WTC11 (cell line): Measurements from ENCODE around the gene TPBGL. TPM values are rescaled to one million over a fixed set of nuclear protein-coding genes. Genes with fewer than 3 reads are reported as not detected.

ENCODE experiments used
- ATAC-seq: fragments of 200-7000 bp; cut with Tn5 transposase; 2 replicates; pipeline ENCODE4 v1.10.0; 2021; ENCODE audit warnings: mild to moderate bottlenecking, moderate library complexity
- CTCF ChIA-PET: fragments of 300-600 bp; sonication (Branson Sonifier 250); formaldehyde crosslinking; loops from one replicate; lab custom pipeline; 2021; ENCODE audit warnings: antibody characterized with exemption; lab: Charles Lee
- POLR2A ChIA-PET: fragments of 350-600 bp; sonication (Branson Sonifier 250); formaldehyde crosslinking; loops from one replicate; lab custom pipeline; 2021; ENCODE audit warnings: antibody characterized with exemption; lab: Charles Lee
- DNase-seq: peaks from one replicate; pipeline ENCODE4 v3.0.0; 2021; ENCODE audit warnings: low spot score
- H3K27ac Mint-ChIP-seq: 2 replicates; pipeline ENCODE4 v1.8.0; 2021; ENCODE audit warnings: mixed read lengths
- H3K27me3 Mint-ChIP-seq: 2 replicates; pipeline ENCODE4 v1.8.0; 2021; ENCODE audit warnings: low read depth, mild to moderate bottlenecking, moderate library complexity, mixed read lengths
- H3K36me3 Mint-ChIP-seq: 2 replicates; pipeline ENCODE4 v1.8.0; 2021; ENCODE audit warnings: mixed read lengths
- H3K4me1 Mint-ChIP-seq: 2 replicates; pipeline ENCODE4 v1.8.0; 2022; ENCODE audit warnings: mixed read lengths
- H3K4me3 Mint-ChIP-seq: 2 replicates; pipeline ENCODE4 v1.8.0; 2021; ENCODE audit warnings: mild to moderate bottlenecking, moderate library complexity, mixed read lengths
- H3K9me3 Mint-ChIP-seq: 2 replicates; pipeline ENCODE4 v1.8.0; 2021; ENCODE audit warnings: mixed read lengths
- ARID4B ChIP-seq: sonication (generic); formaldehyde crosslinking; IDR thresholded peaks from 2 replicates; pipeline ENCODE4 v1.8.0; 2023; ENCODE audit warnings: missing genetic modification reagents, mild to moderate bottlenecking, borderline replicate concordance
- E2F4 ChIP-seq: sonication (generic); formaldehyde crosslinking; IDR thresholded peaks from 2 replicates; pipeline ENCODE4 v1.8.1; 2022; ENCODE audit warnings: low read depth, mild to moderate bottlenecking, moderate library complexity, missing genetic modification reagents, borderline replicate concordance
- KAT7 ChIP-seq: sonication (generic); formaldehyde crosslinking; IDR thresholded peaks from 2 replicates; pipeline ENCODE4 v1.8.1; 2023; ENCODE audit warnings: missing genetic modification reagents, mild to moderate bottlenecking, borderline replicate concordance
- MLX ChIP-seq: sonication (generic); formaldehyde crosslinking; IDR thresholded peaks from 2 replicates; pipeline ENCODE4 v1.8.1; 2023; ENCODE audit warnings: mild to moderate bottlenecking, missing genetic modification reagents, moderate library complexity
- NR3C1 ChIP-seq: sonication (generic); formaldehyde crosslinking; conservative IDR thresholded peaks from 2 replicates; pipeline ENCODE4 v1.8.1; 2023; ENCODE audit warnings: low read depth, mild to moderate bottlenecking, missing genetic modification reagents
- SMAD3 ChIP-seq: sonication (generic); formaldehyde crosslinking; IDR thresholded peaks from 2 replicates; pipeline ENCODE4 v1.8.0; 2022; ENCODE audit warnings: missing genetic modification reagents, mild to moderate bottlenecking, borderline replicate concordance
- SOX15 ChIP-seq: fragments of 250-450 bp; sonication (Bioruptor Pico); IDR thresholded peaks from 2 replicates; pipeline ENCODE4 v1.9.0; 2021; ENCODE audit warnings: mild to moderate bottlenecking
- ZNF219 ChIP-seq: sonication (generic); formaldehyde crosslinking; IDR thresholded peaks from 2 replicates; pipeline ENCODE4 v1.8.0; 2023; ENCODE audit warnings: missing genetic modification reagents, mild to moderate bottlenecking, borderline replicate concordance
- ZNF671 ChIP-seq: fragments of 250-450 bp; sonication (Bioruptor Pico); IDR thresholded peaks from 2 replicates; pipeline ENCODE4 v1.8.0; 2021; ENCODE audit warnings: mild to moderate bottlenecking
- total RNA-seq: library from RNA; stranded (reverse); gene quantifications from 3 replicates; pipeline ENCODE4 v1.2.3, GENCODE V29; 2021
- TF ChIP-seq, protein P1 (sequence below): fragments of 250-450 bp; sonication (Bioruptor Pico); IDR thresholded peaks from 2 replicates; pipeline ENCODE4 v1.9.0; 2021; ENCODE audit warnings: mild to moderate bottlenecking, borderline replicate concordance
- TF ChIP-seq, protein P2 (sequence below): sonication (generic); formaldehyde crosslinking; IDR thresholded peaks from 2 replicates; pipeline ENCODE4 v1.8.1; 2022; ENCODE audit warnings: mild to moderate bottlenecking, moderate library complexity, missing genetic modification reagents
- TF ChIP-seq, protein P3 (sequence below): fragments of 250-450 bp; sonication (Bioruptor Pico); conservative IDR thresholded peaks from 2 replicates; pipeline ENCODE4 v1.9.0; 2021; ENCODE audit warnings: mild to moderate bottlenecking
- TF ChIP-seq, protein P4 (sequence below): fragments of 250-450 bp; sonication (Bioruptor Pico); IDR thresholded peaks from 2 replicates; pipeline ENCODE4 v1.9.0; 2021; ENCODE audit warnings: moderate library complexity, mild to moderate bottlenecking, inconsistent platforms, borderline replicate concordance
- TF ChIP-seq, protein P5 (sequence below): sonication (generic); formaldehyde crosslinking; conservative IDR thresholded peaks from 2 replicates; pipeline ENCODE4 v1.8.1; 2023; ENCODE audit warnings: mild to moderate bottlenecking, low read depth, missing genetic modification reagents, moderate library complexity

Gene TPBGL
- total RNA-seq, 1 experiment from 2014 or later: 0.37 TPM

DNA sequence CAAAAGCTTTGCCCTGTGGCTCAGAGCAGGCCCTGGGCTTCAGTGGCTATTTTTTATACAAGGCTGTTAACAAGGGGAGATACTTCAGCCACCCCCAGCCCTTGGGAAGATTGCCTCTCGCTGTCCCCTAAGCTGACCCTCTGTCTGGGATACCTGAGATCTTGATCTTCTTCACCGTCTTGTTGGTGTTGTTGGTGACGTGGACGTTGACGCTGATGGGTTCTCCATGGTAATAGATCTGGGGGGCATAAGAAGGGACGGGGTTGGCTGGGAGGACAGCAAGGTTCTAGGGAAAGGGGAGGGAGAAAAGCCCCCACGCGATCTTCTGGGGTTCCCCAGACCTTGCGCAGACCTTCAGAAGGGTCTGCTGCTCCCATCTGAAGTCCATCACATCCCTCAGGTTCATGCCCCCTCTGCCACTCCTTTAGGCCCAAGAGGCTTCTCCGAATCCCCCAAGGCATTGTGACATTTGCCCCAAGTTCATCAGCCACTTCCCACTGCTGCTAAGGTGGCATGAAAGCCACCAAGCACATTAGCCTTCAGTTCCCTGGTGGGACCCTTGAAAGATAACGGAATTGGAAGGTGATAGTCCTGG is 36.7 kb downstream of the TPBGL start (continued):
- TF ChIP-seq, protein P1, sequence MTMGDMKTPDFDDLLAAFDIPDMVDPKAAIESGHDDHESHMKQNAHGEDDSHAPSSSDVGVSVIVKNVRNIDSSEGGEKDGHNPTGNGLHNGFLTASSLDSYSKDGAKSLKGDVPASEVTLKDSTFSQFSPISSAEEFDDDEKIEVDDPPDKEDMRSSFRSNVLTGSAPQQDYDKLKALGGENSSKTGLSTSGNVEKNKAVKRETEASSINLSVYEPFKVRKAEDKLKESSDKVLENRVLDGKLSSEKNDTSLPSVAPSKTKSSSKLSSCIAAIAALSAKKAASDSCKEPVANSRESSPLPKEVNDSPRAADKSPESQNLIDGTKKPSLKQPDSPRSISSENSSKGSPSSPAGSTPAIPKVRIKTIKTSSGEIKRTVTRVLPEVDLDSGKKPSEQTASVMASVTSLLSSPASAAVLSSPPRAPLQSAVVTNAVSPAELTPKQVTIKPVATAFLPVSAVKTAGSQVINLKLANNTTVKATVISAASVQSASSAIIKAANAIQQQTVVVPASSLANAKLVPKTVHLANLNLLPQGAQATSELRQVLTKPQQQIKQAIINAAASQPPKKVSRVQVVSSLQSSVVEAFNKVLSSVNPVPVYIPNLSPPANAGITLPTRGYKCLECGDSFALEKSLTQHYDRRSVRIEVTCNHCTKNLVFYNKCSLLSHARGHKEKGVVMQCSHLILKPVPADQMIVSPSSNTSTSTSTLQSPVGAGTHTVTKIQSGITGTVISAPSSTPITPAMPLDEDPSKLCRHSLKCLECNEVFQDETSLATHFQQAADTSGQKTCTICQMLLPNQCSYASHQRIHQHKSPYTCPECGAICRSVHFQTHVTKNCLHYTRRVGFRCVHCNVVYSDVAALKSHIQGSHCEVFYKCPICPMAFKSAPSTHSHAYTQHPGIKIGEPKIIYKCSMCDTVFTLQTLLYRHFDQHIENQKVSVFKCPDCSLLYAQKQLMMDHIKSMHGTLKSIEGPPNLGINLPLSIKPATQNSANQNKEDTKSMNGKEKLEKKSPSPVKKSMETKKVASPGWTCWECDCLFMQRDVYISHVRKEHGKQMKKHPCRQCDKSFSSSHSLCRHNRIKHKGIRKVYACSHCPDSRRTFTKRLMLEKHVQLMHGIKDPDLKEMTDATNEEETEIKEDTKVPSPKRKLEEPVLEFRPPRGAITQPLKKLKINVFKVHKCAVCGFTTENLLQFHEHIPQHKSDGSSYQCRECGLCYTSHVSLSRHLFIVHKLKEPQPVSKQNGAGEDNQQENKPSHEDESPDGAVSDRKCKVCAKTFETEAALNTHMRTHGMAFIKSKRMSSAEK (CRISPR knock-in tag): no peak
- no peak for TF ChIP-seq NR3C1 (CRISPR knock-in tag)
- TF ChIP-seq ZNF671 (CRISPR knock-in tag): no peak
- TF ChIP-seq ZNF219: no peak
- TF ChIP-seq KAT7 (CRISPR knock-in tag): no peak
- TF ChIP-seq, protein P2, sequence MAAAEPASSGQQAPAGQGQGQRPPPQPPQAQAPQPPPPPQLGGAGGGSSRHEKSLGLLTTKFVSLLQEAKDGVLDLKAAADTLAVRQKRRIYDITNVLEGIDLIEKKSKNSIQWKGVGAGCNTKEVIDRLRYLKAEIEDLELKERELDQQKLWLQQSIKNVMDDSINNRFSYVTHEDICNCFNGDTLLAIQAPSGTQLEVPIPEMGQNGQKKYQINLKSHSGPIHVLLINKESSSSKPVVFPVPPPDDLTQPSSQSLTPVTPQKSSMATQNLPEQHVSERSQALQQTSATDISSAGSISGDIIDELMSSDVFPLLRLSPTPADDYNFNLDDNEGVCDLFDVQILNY: no peak

DNA sequence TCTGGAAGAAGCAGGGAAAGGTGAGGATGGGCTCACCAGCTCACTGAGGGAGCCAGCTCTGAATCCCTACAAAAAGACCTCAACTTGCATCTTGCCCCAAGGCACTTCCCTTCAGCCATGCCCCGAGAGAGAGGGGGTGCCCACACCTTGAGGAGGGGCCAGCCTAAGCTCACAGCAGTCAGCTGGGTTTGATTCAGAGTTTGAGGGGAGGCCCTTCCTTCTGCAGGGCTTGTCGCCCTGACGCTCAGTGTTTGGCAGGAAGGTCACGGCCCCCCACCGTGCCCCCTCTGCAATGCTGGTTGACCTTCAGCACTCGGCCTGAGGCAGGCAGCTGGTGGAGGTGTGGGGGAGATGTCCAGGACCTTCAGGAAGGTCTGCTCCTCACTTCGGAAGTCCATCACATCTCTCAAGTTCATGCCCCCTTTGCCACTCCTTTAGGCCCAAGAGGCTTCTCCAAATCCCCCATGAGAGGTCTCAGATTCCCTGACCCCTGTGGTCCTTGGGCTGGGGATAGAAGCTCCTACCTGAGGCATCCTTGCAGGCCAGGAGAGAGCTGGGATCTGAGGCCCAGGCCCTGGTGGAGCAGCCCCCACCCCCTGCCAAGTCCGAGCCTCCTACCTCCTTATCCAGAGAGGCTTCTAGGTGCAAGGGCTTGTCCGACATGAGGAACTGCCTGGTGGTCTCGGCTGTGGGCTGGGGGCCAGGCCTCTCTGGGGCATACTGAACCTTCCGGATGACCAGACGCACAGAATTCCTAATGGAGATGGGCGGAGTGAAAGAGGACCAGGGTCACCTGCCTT is 37.6 kb downstream of the TPBGL start:
- H3K4me3 Mint-ChIP-seq: no peak overlapping the region
- peaks cover 32% of the 10 kb centered on the region for H3K4me1 Mint-ChIP-seq
- ChIA-PET CTCF (no interaction called here), POLR2A (no interaction called here)
- peaks cover 43% of the 10 kb centered on the region for H3K36me3 Mint-ChIP-seq
- H3K27me3 Mint-ChIP-seq: no peaks in the 10 kb centered on the region
- no peaks in the 10 kb centered on the region for H3K9me3 Mint-ChIP-seq
- no peak overlapping the region for H3K27ac Mint-ChIP-seq
- ATAC-seq (no peak), DNase-seq (no peak)
- TF ChIP-seq, protein P3, sequence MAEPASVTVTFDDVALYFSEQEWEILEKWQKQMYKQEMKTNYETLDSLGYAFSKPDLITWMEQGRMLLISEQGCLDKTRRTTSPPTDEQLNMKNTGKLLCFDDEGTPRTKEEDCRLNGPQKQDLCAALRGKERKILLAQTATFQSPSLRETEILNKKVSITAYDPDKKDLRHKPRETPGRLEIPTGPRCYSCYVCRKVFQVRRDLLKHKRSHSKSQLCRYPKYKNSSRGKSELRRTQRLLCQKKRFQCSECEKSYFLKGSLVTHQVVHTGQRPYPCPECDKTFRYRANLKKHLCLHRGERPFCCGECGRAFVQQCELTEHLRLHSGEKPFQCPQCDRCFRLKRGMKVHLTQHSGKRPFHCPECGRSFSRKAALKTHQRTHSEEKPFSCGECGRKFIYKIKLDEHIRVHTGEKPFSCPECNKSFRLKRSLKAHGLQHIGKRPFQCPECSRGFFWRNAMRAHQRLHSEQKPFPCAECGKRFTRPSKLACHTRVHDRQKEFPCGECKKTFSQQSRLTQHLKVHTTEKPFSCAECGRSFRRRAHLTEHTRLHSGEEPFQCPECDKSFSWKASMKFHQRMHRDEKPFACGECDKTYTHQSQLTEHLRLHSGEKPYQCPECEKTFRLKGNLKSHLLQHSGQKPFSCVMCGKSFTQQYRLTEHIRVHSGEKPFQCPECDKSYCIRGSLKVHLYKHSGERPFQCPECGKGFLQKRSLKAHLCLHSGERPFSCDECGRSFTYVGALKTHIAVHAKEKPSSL (CRISPR knock-in tag): no peak
- TF ChIP-seq SMAD3 (no peak), E2F4 (CRISPR knock-in tag) (no peak), SOX15 (CRISPR knock-in tag) (no peak), MLX (CRISPR knock-in tag) (no peak), ARID4B (no peak)
- TF ChIP-seq, protein P4, sequence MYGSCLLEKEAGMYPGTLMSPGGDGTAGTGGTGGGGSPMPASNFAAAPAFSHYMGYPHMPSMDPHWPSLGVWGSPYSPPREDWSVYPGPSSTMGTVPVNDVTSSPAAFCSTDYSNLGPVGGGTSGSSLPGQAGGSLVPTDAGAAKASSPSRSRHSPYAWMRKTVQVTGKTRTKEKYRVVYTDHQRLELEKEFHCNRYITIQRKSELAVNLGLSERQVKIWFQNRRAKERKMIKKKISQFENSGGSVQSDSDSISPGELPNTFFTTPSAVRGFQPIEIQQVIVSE (CRISPR knock-in tag): no peak
- TF ChIP-seq, protein P5, sequence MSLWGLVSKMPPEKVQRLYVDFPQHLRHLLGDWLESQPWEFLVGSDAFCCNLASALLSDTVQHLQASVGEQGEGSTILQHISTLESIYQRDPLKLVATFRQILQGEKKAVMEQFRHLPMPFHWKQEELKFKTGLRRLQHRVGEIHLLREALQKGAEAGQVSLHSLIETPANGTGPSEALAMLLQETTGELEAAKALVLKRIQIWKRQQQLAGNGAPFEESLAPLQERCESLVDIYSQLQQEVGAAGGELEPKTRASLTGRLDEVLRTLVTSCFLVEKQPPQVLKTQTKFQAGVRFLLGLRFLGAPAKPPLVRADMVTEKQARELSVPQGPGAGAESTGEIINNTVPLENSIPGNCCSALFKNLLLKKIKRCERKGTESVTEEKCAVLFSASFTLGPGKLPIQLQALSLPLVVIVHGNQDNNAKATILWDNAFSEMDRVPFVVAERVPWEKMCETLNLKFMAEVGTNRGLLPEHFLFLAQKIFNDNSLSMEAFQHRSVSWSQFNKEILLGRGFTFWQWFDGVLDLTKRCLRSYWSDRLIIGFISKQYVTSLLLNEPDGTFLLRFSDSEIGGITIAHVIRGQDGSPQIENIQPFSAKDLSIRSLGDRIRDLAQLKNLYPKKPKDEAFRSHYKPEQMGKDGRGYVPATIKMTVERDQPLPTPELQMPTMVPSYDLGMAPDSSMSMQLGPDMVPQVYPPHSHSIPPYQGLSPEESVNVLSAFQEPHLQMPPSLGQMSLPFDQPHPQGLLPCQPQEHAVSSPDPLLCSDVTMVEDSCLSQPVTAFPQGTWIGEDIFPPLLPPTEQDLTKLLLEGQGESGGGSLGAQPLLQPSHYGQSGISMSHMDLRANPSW (CRISPR knock-in tag): no peak
- TF ChIP-seq, protein P2: no peak
